ENCODE data around the gene MYO18A. TPM values are rescaled to one million over a fixed set of nuclear protein-coding genes. Genes with fewer than 3 reads are reported as not detected.
"Not testable (repeated sequence)": the region's sequence is repeated elsewhere in the genome, so short reads cannot be mapped to it uniquely, and the experiment has no call there.

The MYO18A gene
- total RNA-seq, 1 donor from 2014 or later, result 45.9 TPM

- Histone ChIP-seq H3K9me3 (ENCODE audit: insufficient read depth, low read depth, low read length) (no peaks in the 10 kb centered on the region), H4K20me1 (ENCODE audit: insufficient read depth, low read length) (peaks cover 28% of the 10 kb centered on the region), H3K9ac (ENCODE audit: low read length) (no peak overlapping the region), H3K4me3 (ENCODE audit: insufficient read depth, low read depth, low read length) (no peak overlapping the region), H3K36me3 (ENCODE audit: insufficient read depth, low read length) (no peaks in the 10 kb centered on the region), H3K79me2 (ENCODE audit: insufficient read depth, low read length) (no peaks in the 10 kb centered on the region), H3K4me1 (ENCODE audit: insufficient read depth, low read length) (no peaks in the 10 kb centered on the region), H3K27me3 (ENCODE audit: insufficient read depth, low read length) (no peaks in the 10 kb centered on the region), H3K27ac (ENCODE audit: low read depth, low read length) (no peak overlapping the region), H3K4me2 (ENCODE audit: low read length) (no peak overlapping the region), H2AFZ (ENCODE audit: low read depth, low read length) (no peak overlapping the region)
- FAIRE-seq (no peak), DNase-seq (ENCODE audit: low read depth) (no peak)
- no peaks in the 10 kb centered on the region for H3K27me3 Mint-ChIP-seq (ENCODE audit: low read depth, unreplicated experiment)
- H3K4me1 Mint-ChIP-seq (ENCODE audit: low read depth, unreplicated experiment), result peaks cover 11% of the 10 kb centered on the region
- no peak overlapping the region for H3K27ac Mint-ChIP-seq (ENCODE audit: unreplicated experiment)
- H3K9me3 Mint-ChIP-seq (ENCODE audit: unreplicated experiment), result no peaks in the 10 kb centered on the region
- no peak overlapping the region for H3K4me3 Mint-ChIP-seq (ENCODE audit: unreplicated experiment)
- H3K36me3 Mint-ChIP-seq (ENCODE audit: low read depth, unreplicated experiment), result peaks cover 14% of the 10 kb centered on the region
- TF ChIP-seq EZH2 (IDR thresholded peaks at IDR 0.05; ENCODE audit: insufficient read depth, low read length) (no peak), CTCF (IDR thresholded peaks at IDR 0.05; ENCODE audit: insufficient read depth, low read depth, low read length) (no peak)
These were observed 9.5 kb downstream of the MYO18A start for GRCh38 chr17:29170682-29171081.

GRCh38 chr17:29169806-29170591, 10.2 kb downstream of the MYO18A start:
- Histone ChIP-seq H2AFZ (ENCODE audit: low read depth, low read length) (no peak overlapping the region), H3K4me3 (ENCODE audit: insufficient read depth, low read depth, low read length) (no peak overlapping the region), H3K4me2 (ENCODE audit: low read length) (no peak overlapping the region), H3K9ac (ENCODE audit: low read length) (no peak overlapping the region), H3K9me3 (ENCODE audit: insufficient read depth, low read depth, low read length) (no peaks in the 10 kb centered on the region), H3K27me3 (ENCODE audit: insufficient read depth, low read length) (peaks cover 4% of the 10 kb centered on the region), H3K36me3 (ENCODE audit: insufficient read depth, low read length) (no peaks in the 10 kb centered on the region), H4K20me1 (ENCODE audit: insufficient read depth, low read length) (peaks cover 33% of the 10 kb centered on the region), H3K79me2 (ENCODE audit: insufficient read depth, low read length) (no peaks in the 10 kb centered on the region), H3K27ac (ENCODE audit: low read depth, low read length) (no peak overlapping the region), H3K4me1 (ENCODE audit: insufficient read depth, low read length) (no peaks in the 10 kb centered on the region)
- DNase-seq (ENCODE audit: low read depth) (no peak), FAIRE-seq (no peak)
- Mint-ChIP-seq H3K27me3 (ENCODE audit: low read depth, unreplicated experiment) (no peaks in the 10 kb centered on the region), H3K4me1 (ENCODE audit: low read depth, unreplicated experiment) (peaks cover 11% of the 10 kb centered on the region), H3K36me3 (ENCODE audit: low read depth, unreplicated experiment) (peaks cover 17% of the 10 kb centered on the region), H3K9me3 (ENCODE audit: unreplicated experiment) (no peaks in the 10 kb centered on the region), H3K4me3 (ENCODE audit: unreplicated experiment) (no peak overlapping the region), H3K27ac (ENCODE audit: unreplicated experiment) (no peak overlapping the region)
- no peak for TF ChIP-seq CTCF (IDR thresholded peaks at IDR 0.05; ENCODE audit: insufficient read depth, low read depth, low read length)
- TF ChIP-seq EZH2 (IDR thresholded peaks at IDR 0.05; ENCODE audit: insufficient read depth, low read length), result no peak

GRCh38 chr17:29168759-29169126, 11.5 kb downstream of the MYO18A start:
- not testable (repeated sequence) for H3K27me3 Mint-ChIP-seq (ENCODE audit: low read depth, unreplicated experiment); H3K9ac ChIP-seq (ENCODE audit: low read length); H3K9me3 ChIP-seq (ENCODE audit: insufficient read depth, low read depth, low read length); H3K36me3 ChIP-seq (ENCODE audit: insufficient read depth, low read length); H3K4me3 Mint-ChIP-seq (ENCODE audit: unreplicated experiment); H3K4me1 ChIP-seq (ENCODE audit: insufficient read depth, low read length); H2AFZ ChIP-seq (ENCODE audit: low read depth, low read length); H3K79me2 ChIP-seq (ENCODE audit: insufficient read depth, low read length); H3K4me2 ChIP-seq (ENCODE audit: low read length); H3K27me3 ChIP-seq (ENCODE audit: insufficient read depth, low read length); H3K4me3 ChIP-seq (ENCODE audit: insufficient read depth, low read depth, low read length); FAIRE-seq; H3K9me3 Mint-ChIP-seq (ENCODE audit: unreplicated experiment); DNase-seq (ENCODE audit: low read depth); H3K27ac ChIP-seq (ENCODE audit: low read depth, low read length)
- H3K4me1 Mint-ChIP-seq (ENCODE audit: low read depth, unreplicated experiment), result peaks cover 11% of the 10 kb centered on the region
- H3K27ac Mint-ChIP-seq (ENCODE audit: unreplicated experiment), result peak overlapping the region; percentile 34
- peaks cover 23% of the 10 kb centered on the region for H3K36me3 Mint-ChIP-seq (ENCODE audit: low read depth, unreplicated experiment)
- H4K20me1 ChIP-seq (ENCODE audit: insufficient read depth, low read length), result peaks cover 46% of the 10 kb centered on the region
